Mucosa of stomach (tissue), 1 donor: ENCODE measurements around the gene PON3.

Experiments
- H3K27me3 ChIP-seq: one replicate; pipeline ENCODE4 v1.7.0; 2013; ENCODE audit warnings: mild to moderate bottlenecking, low read length; ENCODE audit not compliant: control insufficient read depth, insufficient read depth
- H3K36me3 ChIP-seq: one replicate; pipeline ENCODE4 v1.7.0; 2013; ENCODE audit warnings: low read length; ENCODE audit not compliant: control insufficient read depth, insufficient read depth
- H3K4me1 ChIP-seq: one replicate; pipeline ENCODE4 v1.7.0; 2013; ENCODE audit warnings: mild to moderate bottlenecking, low read length; ENCODE audit not compliant: control insufficient read depth, insufficient read depth
- H3K4me3 ChIP-seq: one replicate; pipeline ENCODE4 v1.7.0; 2013; ENCODE audit warnings: low read length
- H3K9ac ChIP-seq: one replicate; pipeline ENCODE4 v1.7.0; 2013; ENCODE audit warnings: mild to moderate bottlenecking, low read length, moderate library complexity
- H3K9me3 ChIP-seq: one replicate; pipeline ENCODE4 v1.7.0; 2013; ENCODE audit warnings: mild to moderate bottlenecking, low read length, moderate library complexity; ENCODE audit not compliant: control insufficient read depth
- donor health status: Pancreatic carcinoma.

PON3 gene

GRCh38 chr7:95396136-95397032 is at the start of gene PON3:
Gene PON3 (minus strand): TSS chr7:95396375. CDS start chr7:95396350, 25 bp downstream.
- H3K9ac ChIP-seq: peak within 1 kb of the TSS; percentile 68
- H3K27me3 ChIP-seq: peaks cover 5% of the 10 kb centered on the region
- no peaks in the 10 kb centered on the region for H3K9me3 ChIP-seq
- H3K4me3 ChIP-seq: peak within 1 kb of the TSS; percentile 21
- no peaks in the 10 kb centered on the region for H3K4me1 ChIP-seq
- H3K36me3 ChIP-seq: no peaks in the 10 kb centered on the region

GRCh38 chr7:95444796-95445195 is 48.6 kb upstream of the PON3 start:
- no peak overlapping the region for H3K9ac ChIP-seq
- no peak overlapping the region for H3K4me3 ChIP-seq
- H3K36me3 ChIP-seq: no peaks in the 10 kb centered on the region
- H3K27me3 ChIP-seq: no peaks in the 10 kb centered on the region
- H3K9me3 ChIP-seq: no peaks in the 10 kb centered on the region
- H3K4me1 ChIP-seq: no peaks in the 10 kb centered on the region

GRCh38 chr7:95441042-95441823 is 45.1 kb upstream of the PON3 start:
- H3K36me3 ChIP-seq: no peaks in the 10 kb centered on the region
- H3K4me1 ChIP-seq: no peaks in the 10 kb centered on the region
- H3K9me3 ChIP-seq: no peaks in the 10 kb centered on the region
- H3K27me3 ChIP-seq: no peaks in the 10 kb centered on the region
- H3K4me3 ChIP-seq: no peak overlapping the region
- no peak overlapping the region for H3K9ac ChIP-seq

GRCh38 chr7:95440394-95441038 is 44.3 kb upstream of the PON3 start:
- H3K4me3 ChIP-seq: no peak overlapping the region
- no peak overlapping the region for H3K9ac ChIP-seq
- no peaks in the 10 kb centered on the region for H3K36me3 ChIP-seq
- H3K27me3 ChIP-seq: no peaks in the 10 kb centered on the region
- H3K4me1 ChIP-seq: no peaks in the 10 kb centered on the region
- H3K9me3 ChIP-seq: no peaks in the 10 kb centered on the region

- Histone ChIP-seq H3K9me3 (no peaks in the 10 kb centered on the region), H3K9ac (no peak overlapping the region), H3K36me3 (no peaks in the 10 kb centered on the region), H3K27me3 (no peaks in the 10 kb centered on the region), H3K4me1 (no peaks in the 10 kb centered on the region), H3K4me3 (no peak overlapping the region)
Observed at GRCh38 chr7:95436407-95436806, 40.2 kb upstream of the PON3 start.

GRCh38 chr7:95435422-95435780 is 39.2 kb upstream of the PON3 start:
- Histone ChIP-seq H3K4me1 (no peaks in the 10 kb centered on the region), H3K36me3 (no peaks in the 10 kb centered on the region), H3K27me3 (no peaks in the 10 kb centered on the region), H3K9me3 (no peaks in the 10 kb centered on the region), H3K9ac (peak overlapping the region; percentile 85), H3K4me3 (peak overlapping the region; percentile 61)

- H3K36me3 ChIP-seq: no peaks in the 10 kb centered on the region
- H3K4me1 ChIP-seq: no peaks in the 10 kb centered on the region
- peak within 1 kb of the TSS; percentile 85 for H3K9ac ChIP-seq
- H3K9me3 ChIP-seq: no peaks in the 10 kb centered on the region
- H3K4me3 ChIP-seq: peak within 1 kb of the TSS; percentile 61
- H3K27me3 ChIP-seq: no peaks in the 10 kb centered on the region
Observed at GRCh38 chr7:95434557-95435421, 38.6 kb upstream of the PON3 start, which contains the start of gene PON2. Gene PON2 (minus strand): TSS chr7:95435028. CDS start chr7:95434951, 77 bp downstream.

GRCh38 chr7:95433952-95434556 is 37.9 kb upstream of the PON3 start:
- Histone ChIP-seq H3K9ac (peak overlapping the region; percentile 85), H3K9me3 (no peaks in the 10 kb centered on the region), H3K4me3 (peak overlapping the region; percentile 61), H3K36me3 (no peaks in the 10 kb centered on the region), H3K4me1 (no peaks in the 10 kb centered on the region), H3K27me3 (no peaks in the 10 kb centered on the region)

GRCh38 chr7:95433129-95433528 is 37.0 kb upstream of the PON3 start:
- H3K9ac ChIP-seq: no peak overlapping the region

GRCh38 chr7:95432606-95433005 is 36.4 kb upstream of the PON3 start:
- Histone ChIP-seq H3K36me3 (no peaks in the 10 kb centered on the region), H3K4me3 (no peak overlapping the region), H3K9me3 (no peaks in the 10 kb centered on the region), H3K4me1 (no peaks in the 10 kb centered on the region), H3K27me3 (no peaks in the 10 kb centered on the region), H3K9ac (no peak overlapping the region)

More at GRCh38 chr7:95433129-95433528, 37.0 kb upstream of the PON3 start:
- Histone ChIP-seq H3K9me3 (no peaks in the 10 kb centered on the region), H3K27me3 (no peaks in the 10 kb centered on the region), H3K36me3 (no peaks in the 10 kb centered on the region), H3K4me1 (no peaks in the 10 kb centered on the region), H3K4me3 (no peak overlapping the region)

- no peak overlapping the region for H3K9ac ChIP-seq
- H3K27me3 ChIP-seq: no peaks in the 10 kb centered on the region
- H3K4me3 ChIP-seq: no peak overlapping the region
- H3K4me1 ChIP-seq: no peaks in the 10 kb centered on the region
- no peaks in the 10 kb centered on the region for H3K9me3 ChIP-seq
- H3K36me3 ChIP-seq: no peaks in the 10 kb centered on the region
Observed at GRCh38 chr7:95430864-95431263, 34.7 kb upstream of the PON3 start.
